IMR-90 (cell line): Measurements from ENCODE around the gene ATP11B.

ENCODE experiments used
- BHLHE40 ChIP-seq: fragments of 150-350 bp; IDR thresholded peaks from 2 replicates; pipeline ENCODE4 v1.6.1; 2016; ENCODE audit warnings: mild to moderate bottlenecking, low read depth, low read length
- CTCF ChIP-seq: conservative IDR thresholded peaks from 2 replicates; pipeline ENCODE4 v1.5.1; 2012; ENCODE audit warnings: mild to moderate bottlenecking, low read depth, low read length, improper control_type of control experiment
- MAZ ChIP-seq: IDR thresholded peaks from 2 replicates; pipeline ENCODE4 v1.6.1; 2012; ENCODE audit warnings: low read depth, mild to moderate bottlenecking, low read length, improper control_type of control experiment, moderate library complexity, borderline replicate concordance
- TF ChIP-seq, protein P1 (sequence below): fragments of 150-350 bp; IDR thresholded peaks from 2 replicates; pipeline ENCODE4 v1.6.1; 2016; ENCODE audit warnings: low read depth, mild to moderate bottlenecking, low read length, moderate library complexity, borderline replicate concordance
- TF ChIP-seq, protein P2 (sequence below): fragments of 150-350 bp; IDR thresholded peaks from 2 replicates; pipeline ENCODE4 v1.6.1; 2017; ENCODE audit warnings: mild to moderate bottlenecking, antibody characterized with exemption, low read length, low read depth

DNA sequence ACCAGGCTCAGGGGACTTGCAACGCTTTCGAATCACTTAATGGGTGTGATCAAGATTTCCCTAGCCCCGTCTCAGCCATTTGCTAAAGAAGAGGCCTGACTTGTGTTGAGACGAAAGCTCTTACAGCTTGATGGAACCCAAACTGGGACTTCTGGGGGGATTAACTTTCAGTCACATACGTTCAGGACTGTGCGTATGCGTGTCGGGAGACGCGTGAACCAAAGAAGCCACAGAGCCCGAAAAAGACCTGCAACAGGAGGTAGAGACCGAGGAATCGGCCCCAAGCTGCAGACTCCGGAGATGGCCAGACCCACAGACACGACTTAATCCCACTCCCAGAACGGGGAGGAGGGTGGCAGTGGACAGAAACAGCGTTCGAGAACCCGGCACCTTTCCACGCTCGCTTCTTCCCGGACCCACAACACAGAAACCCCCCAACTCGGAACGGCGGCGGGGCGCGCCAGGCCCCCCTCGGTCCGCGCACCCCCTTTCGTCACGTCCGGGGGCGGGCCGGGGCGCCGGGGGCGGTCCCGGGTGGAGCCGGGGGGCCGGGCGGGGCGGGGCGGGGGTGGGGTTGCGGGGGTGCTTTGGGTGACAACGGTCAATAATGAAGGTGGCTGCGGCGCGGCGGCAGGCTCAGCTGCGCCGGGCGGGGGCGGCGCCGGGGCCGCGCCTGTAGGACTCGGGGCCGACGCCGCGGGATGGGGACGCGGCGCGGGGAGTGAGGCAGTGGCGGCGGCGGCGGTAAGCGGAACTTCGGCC is at the start of gene ATP11B:
- TF ChIP-seq, protein P1, sequence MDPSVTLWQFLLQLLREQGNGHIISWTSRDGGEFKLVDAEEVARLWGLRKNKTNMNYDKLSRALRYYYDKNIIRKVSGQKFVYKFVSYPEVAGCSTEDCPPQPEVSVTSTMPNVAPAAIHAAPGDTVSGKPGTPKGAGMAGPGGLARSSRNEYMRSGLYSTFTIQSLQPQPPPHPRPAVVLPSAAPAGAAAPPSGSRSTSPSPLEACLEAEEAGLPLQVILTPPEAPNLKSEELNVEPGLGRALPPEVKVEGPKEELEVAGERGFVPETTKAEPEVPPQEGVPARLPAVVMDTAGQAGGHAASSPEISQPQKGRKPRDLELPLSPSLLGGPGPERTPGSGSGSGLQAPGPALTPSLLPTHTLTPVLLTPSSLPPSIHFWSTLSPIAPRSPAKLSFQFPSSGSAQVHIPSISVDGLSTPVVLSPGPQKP: no peak
- no peak for TF ChIP-seq CTCF
- no peak for TF ChIP-seq BHLHE40
- TF ChIP-seq, protein P2, sequence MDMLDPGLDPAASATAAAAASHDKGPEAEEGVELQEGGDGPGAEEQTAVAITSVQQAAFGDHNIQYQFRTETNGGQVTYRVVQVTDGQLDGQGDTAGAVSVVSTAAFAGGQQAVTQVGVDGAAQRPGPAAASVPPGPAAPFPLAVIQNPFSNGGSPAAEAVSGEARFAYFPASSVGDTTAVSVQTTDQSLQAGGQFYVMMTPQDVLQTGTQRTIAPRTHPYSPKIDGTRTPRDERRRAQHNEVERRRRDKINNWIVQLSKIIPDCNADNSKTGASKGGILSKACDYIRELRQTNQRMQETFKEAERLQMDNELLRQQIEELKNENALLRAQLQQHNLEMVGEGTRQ: no peak
- TF ChIP-seq MAZ: peak; percentile 80; the same call in 1 of the 2 replicates
